Spleen (tissue), 11 donors: Measurements from ENCODE around the gene RCN2. TPM values are rescaled to one million over a fixed set of nuclear protein-coding genes. Genes with fewer than 3 reads are reported as not detected.

Source experiments
- DNase-seq: peaks from one replicate; pipeline ENCODE4 v3.0.0-alpha.2; 2020
- H3K27ac ChIP-seq, 8 donors: fragments of 200-600 bp; sonication (generic) in 7 of 8; 1 replicate in 4 of 8; 2 replicates in 4 of 8; pipeline versions ENCODE4 v1.5.0 to v1.8.0; 2016 to 2021; ENCODE audit warnings: inconsistent platforms in 4 of 8, mild to moderate bottlenecking in 4 of 8, moderate library complexity in 1 of 8
- H3K27me3 ChIP-seq, 7 donors: fragments of 200-600 bp; sonication (generic) in 6 of 7; replicated peaks in 1 of 7; 1 replicate in 4 of 7; 2 replicates in 3 of 7; pipeline versions ENCODE4 v1.5.0 to v1.8.0; 2016 to 2021; ENCODE audit warnings: inconsistent platforms in 3 of 7, mild to moderate bottlenecking in 1 of 7
- H3K36me3 ChIP-seq, 6 donors: fragments of 200-600 bp; sonication (generic) in 5 of 6; 1 replicate in 4 of 6; 2 replicates in 2 of 6; pipeline versions ENCODE4 v1.5.0 to v1.8.0; 2016 to 2021; ENCODE audit warnings: inconsistent platforms in 2 of 6
- H3K4me1 ChIP-seq, 6 donors: fragments of 200-600 bp; sonication (generic) in 5 of 6; 1 replicate in 3 of 6; 2 replicates in 3 of 6; pipeline versions ENCODE4 v1.5.0 to v1.8.0; 2016 to 2021; ENCODE audit warnings: inconsistent platforms in 3 of 6
- H3K4me3 ChIP-seq, 8 donors: fragments of 200-600 bp; sonication (generic) in 7 of 8; 1 replicate in 4 of 8; 2 replicates in 4 of 8; pipeline versions ENCODE4 v1.5.0 to v1.8.0; 2016 to 2021; ENCODE audit warnings: inconsistent platforms in 4 of 8, mild to moderate bottlenecking in 4 of 8, moderate library complexity in 2 of 8
- H3K9me3 ChIP-seq, 8 donors: fragments of 200-600 bp; sonication (generic) in 7 of 8; 1 replicate in 4 of 8; 2 replicates in 4 of 8; pipeline versions ENCODE4 v1.5.0 to v1.8.0; 2016 to 2021; ENCODE audit warnings: inconsistent platforms in 4 of 8
- CTCF ChIP-seq, 11 experiments: fragments of 200-600 bp in 7 of 11; fragments of 450-650 bp in 4 of 11; sonication (generic) in 4 of 11; IDR thresholded peaks in 8 of 11; conservative IDR thresholded peaks in 3 of 11; 1 replicate in 7 of 11; 2 replicates in 4 of 11; pipeline versions ENCODE4 v1.4.0 to v1.8.0; 2016 to 2021; ENCODE audit warnings: antibody characterized with exemption in 11 of 11, inconsistent platforms in 4 of 11, mild to moderate bottlenecking in 1 of 11
- POLR2A ChIP-seq, 3 donors: fragments of 450-650 bp; IDR thresholded peaks; one replicate each; pipeline ENCODE4 v1.5.1; 2017; ENCODE audit warnings: antibody characterized with exemption in 3 of 3, mild to moderate bottlenecking in 1 of 3
- POLR2AphosphoS5 ChIP-seq, 3 donors: sonication (generic); formaldehyde crosslinking; IDR thresholded peaks; one replicate each; pipeline ENCODE4 v1.5.1; 2017; ENCODE audit warnings: antibody characterized with exemption in 3 of 3
- WGBS, 5 donors: extraction: QIAGEN DNeasy Blood & Tissue Kit in 3 of 5; methylation state at CpG; one replicate each; pipeline versions ENCODE4 v1.1.5 to v1.1.7; 2013 to 2018; 5-methylcytosine and 5-hydroxymethylcytosine counted together
- intact Hi-C: fragments of 100-400 bp; cut with DNase I; formaldehyde crosslinking; loops from one replicate; pipeline ENCODE4 v1.15.0; 2023; ENCODE audit warnings: low total_unique reads
- polyA plus RNA-seq, 3 donors: library from polyadenylated mRNA; stranded (reverse); fragments of 200-250 nt; gene quantifications; one replicate each; pipeline ENCODE4 v1.2.1, GENCODE V29; 2013
- total RNA-seq, 7 donors: library from RNA; depleted of rRNA in 3 of 7; stranded (reverse); fragments of >200 nt in 3 of 7; fragmentation: NEBNext Ultra II Directional in 4 of 7; extraction: Animal tissue kit (Norgen Biotek cat#: 25700) in 4 of 7; gene quantifications; one replicate each; pipeline versions ENCODE4 v1.1.0 to v1.2.1, GENCODE V29; 2016 to 2021
- donor health status: healthy with polysubstance abuse.
- donor health status: DM: no; HTN: no; CAD: no; lungs with moderate emphysema.
- donor health status: DM: no; HTN: no; CAD: no.
- donor health status: Bipolar disorder and iron deficiency.
- donor health status: healthy.
- donor health status: DM: no; HTN: no; CAD: no.
- donor health status: DM: yes; HTN: yes; CAD: no.

RCN2 gene
- total and polyA plus RNA-seq, 10 donors, result 24.6 to 38.3 (median 31.6) TPM

- no peak for DNase-seq
- Histone ChIP-seq H3K4me1 (no peaks in the 10 kb centered on the region), H3K27ac (no peak overlapping the region), H3K27me3 (peaks cover 0 to 5% (median 0%) of the 10 kb centered on the region in 7 donors), H3K36me3 (no peaks in the 10 kb centered on the region), H3K4me3 (no peak overlapping the region), H3K9me3 (no peaks in the 10 kb centered on the region)
- TF ChIP-seq POLR2A (IDR thresholded peaks at IDR 0.05) (no peak), CTCF (IDR thresholded peaks at IDR 0.05 in 8 of 11, conservative IDR thresholded peaks at IDR 0.05 in 3 of 11) (no peak), POLR2AphosphoS5 (IDR thresholded peaks at IDR 0.05) (no peak)
- intact Hi-C loops, result no loop called here
- WGBS, 5 donors, result 30 to 53% (median 35%) methylated on average over 4 of the region's 4 CpGs
These were observed 35.5 kb downstream of the RCN2 start for GRCh38 chr15:76967067-76967466.

GRCh38 chr15:76968306-76968705 lies 36.8 kb downstream of the RCN2 start:
- Histone ChIP-seq H3K27ac (no peak overlapping the region), H3K27me3 (peaks cover 0 to 5% (median 0%) of the 10 kb centered on the region in 7 donors), H3K36me3 (no peaks in the 10 kb centered on the region), H3K4me3 (no peak overlapping the region), H3K4me1 (peaks cover 0 to 6% (median 2%) of the 10 kb centered on the region in 6 donors), H3K9me3 (no peaks in the 10 kb centered on the region)
- intact Hi-C loops, result no loop called here
- 91 to 97% (median 95%) methylated on average over 1 of the region's 1 CpG for WGBS, 5 donors
- no peak for DNase-seq
- TF ChIP-seq POLR2AphosphoS5 (IDR thresholded peaks at IDR 0.05) (no peak), POLR2A (IDR thresholded peaks at IDR 0.05) (no peak), CTCF (IDR thresholded peaks at IDR 0.05 in 8 of 11, conservative IDR thresholded peaks at IDR 0.05 in 3 of 11) (no peak)

- intact Hi-C loops, result loop anchor here (10.0 kb wide), 1 partner anchor 52 kb away; no protein-coding TSS in a partner anchor
- 64 to 77% (median 73%) methylated on average over 21 of the region's 21 CpGs for WGBS, 5 donors
- Histone ChIP-seq H3K27ac (peak overlapping the region in 1 of 8 donors; percentile 5), H3K36me3 (no peaks in the 10 kb centered on the region), H3K4me1 (peaks cover 0 to 33% (median 6%) of the 10 kb centered on the region in 6 donors), H3K27me3 (no peaks in the 10 kb centered on the region), H3K9me3 (no peaks in the 10 kb centered on the region), H3K4me3 (peak overlapping the region in 2 of 8 donors; percentile 8 to 41)
- no peak for TF ChIP-seq CTCF (IDR thresholded peaks at IDR 0.05 in 8 of 11, conservative IDR thresholded peaks at IDR 0.05 in 3 of 11)
- no peak for TF ChIP-seq POLR2A (IDR thresholded peaks at IDR 0.05)
- no peak for TF ChIP-seq POLR2AphosphoS5 (IDR thresholded peaks at IDR 0.05)
- no peak for DNase-seq
These were observed 41.1 kb downstream of the RCN2 start for GRCh38 chr15:76972389-76973361.

- H3K4me3 ChIP-seq, result no peak overlapping the region
- intact Hi-C loops, result loop anchor here (10.0 kb wide), 1 partner anchor 51 kb away; no protein-coding TSS in a partner anchor
- DNase-seq, result no peak
- 4 to 14% (median 8%) methylated on average over 4 of the region's 4 CpGs for WGBS, 5 donors
- no peaks in the 10 kb centered on the region for H3K36me3 ChIP-seq
- TF ChIP-seq POLR2AphosphoS5 (IDR thresholded peaks at IDR 0.05) (peak in 1 of 3 donors; percentile 51), POLR2A (IDR thresholded peaks at IDR 0.05) (no peak), CTCF (IDR thresholded peaks at IDR 0.05 in 8 of 11, conservative IDR thresholded peaks at IDR 0.05 in 3 of 11) (peak; percentile 28 to 75 (median 62))
- peaks cover 0 to under 1% (median 0%) of the 10 kb centered on the region in 8 donors for H3K9me3 ChIP-seq
- peaks cover 0 to 33% (median 6%) of the 10 kb centered on the region in 6 donors for H3K4me1 ChIP-seq
- H3K27ac ChIP-seq, result peak overlapping the region in 1 of 8 donors; percentile 5
- H3K27me3 ChIP-seq, result no peaks in the 10 kb centered on the region
These were observed 41.8 kb downstream of the RCN2 start for GRCh38 chr15:76973362-76973743.
